GM23248 (cell line): ENCODE results near the gene ZSCAN9.

Experiments
- EZH2 ChIP-seq: fragments of 200-600 bp; sonication (generic); IDR thresholded peaks from 2 replicates; pipeline ENCODE4 v1.6.1; 2018; ENCODE audit warnings: antibody characterized with exemption, mild to moderate bottlenecking; ENCODE audit not compliant: insufficient read depth, poor library complexity, severe bottlenecking
- EZH2phosphoT487 ChIP-seq: fragments of 200-600 bp; sonication (generic); IDR thresholded peaks from 2 replicates; pipeline ENCODE4 v1.6.1; 2018; ENCODE audit warnings: antibody characterized with exemption, moderate library complexity, mild to moderate bottlenecking, low read depth; ENCODE audit not compliant: insufficient read depth

DNA sequence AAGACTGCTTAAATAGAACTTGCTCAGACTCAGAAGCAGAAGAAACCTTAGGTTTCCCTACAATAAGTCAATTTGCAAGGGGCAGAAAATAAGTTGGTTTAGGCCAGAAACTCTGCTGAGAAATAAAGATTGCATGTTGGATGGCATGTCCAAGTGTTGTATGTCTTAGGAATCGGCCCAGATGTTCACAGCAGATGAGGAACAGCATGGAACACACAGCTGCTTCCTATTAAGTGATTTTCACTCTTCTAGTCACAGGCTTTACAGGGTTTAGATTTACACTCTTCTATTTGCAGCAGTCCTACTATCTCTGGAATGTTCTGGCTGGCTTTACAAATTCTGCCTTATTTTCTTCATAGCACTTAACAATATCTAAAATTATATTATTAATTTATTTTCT is 23.8 kb downstream of the ZSCAN9 start:
- TF ChIP-seq EZH2 (no peak), EZH2phosphoT487 (no peak)
